HuH-7.5 (cell line): ENCODE measurements around the gene ARFGAP2.
"Not testable (repeated sequence)": the region's sequence is repeated elsewhere in the genome, so short reads cannot be mapped to it uniquely, and the experiment has no call there.

Experiments used
- DNase-seq: peaks from one replicate; pipeline ENCODE4 v3.0.0; 2011; ENCODE audit warnings: low spot score

Gene ARFGAP2

GRCh38 chr11:47148903-47149531 lies 27.7 kb downstream of the ARFGAP2 start:
- no peak for DNase-seq

GRCh38 chr11:47148270-47148669 lies 28.4 kb downstream of the ARFGAP2 start:
- DNase-seq, result no peak

GRCh38 chr11:47147681-47148080 lies 29.0 kb downstream of the ARFGAP2 start:
- DNase-seq, result no peak

- no peak for DNase-seq
Observed at GRCh38 chr11:47147250-47147649, 29.4 kb downstream of the ARFGAP2 start.

- DNase-seq, result no peak
Observed at GRCh38 chr11:47144541-47144940, 32.1 kb downstream of the ARFGAP2 start.

GRCh38 chr11:47143322-47143721 lies 33.4 kb downstream of the ARFGAP2 start:
- no peak for DNase-seq

- DNase-seq, result no peak
Observed at GRCh38 chr11:47139878-47140277, 36.8 kb downstream of the ARFGAP2 start.

- DNase-seq, result no peak
Observed at GRCh38 chr11:47137476-47137875, 39.2 kb downstream of the ARFGAP2 start.

- DNase-seq, result no peak
Observed at GRCh38 chr11:47136921-47137320, 39.8 kb downstream of the ARFGAP2 start.

- no peak for DNase-seq
Observed at GRCh38 chr11:47136327-47136726, 40.4 kb downstream of the ARFGAP2 start.

- DNase-seq, result no peak
Observed at GRCh38 chr11:47132981-47133380, 43.7 kb downstream of the ARFGAP2 start.

- no peak for DNase-seq
Observed at GRCh38 chr11:47132490-47132889, 44.2 kb downstream of the ARFGAP2 start.

GRCh38 chr11:47131136-47131535 lies 45.5 kb downstream of the ARFGAP2 start:
- no peak for DNase-seq

GRCh38 chr11:47130543-47130942 lies 46.1 kb downstream of the ARFGAP2 start:
- DNase-seq, result no peak

- no peak for DNase-seq
Observed at GRCh38 chr11:47127213-47127612, 49.5 kb downstream of the ARFGAP2 start.

- no peak for DNase-seq
Observed at GRCh38 chr11:47125083-47125482, 51.6 kb downstream of the ARFGAP2 start.

GRCh38 chr11:47124675-47125074 lies 52.0 kb downstream of the ARFGAP2 start:
- no peak for DNase-seq

GRCh38 chr11:47123094-47123493 lies 53.6 kb downstream of the ARFGAP2 start:
- DNase-seq, result no peak

GRCh38 chr11:47121731-47122130 lies 54.9 kb downstream of the ARFGAP2 start:
- DNase-seq, result no peak

- no peak for DNase-seq
Observed at GRCh38 chr11:47121056-47121455, 55.6 kb downstream of the ARFGAP2 start.

GRCh38 chr11:47118958-47119688 lies 57.6 kb downstream of the ARFGAP2 start:
- not testable (repeated sequence) for DNase-seq
